ENCODE measurements around the gene KIAA1671. TPM values are rescaled to one million over a fixed set of nuclear protein-coding genes. Genes with fewer than 3 reads are reported as not detected.

KIAA1671 gene
- polyA plus RNA-seq, 3 donors, result not detected

GRCh38 chr22:25147642-25147928 lies 195.1 kb downstream of the KIAA1671 start:
- H3K9ac ChIP-seq (ENCODE audit: insufficient read depth, low read length, poor library complexity, severe bottlenecking), result no peak overlapping the region
- no peaks in the 10 kb centered on the region for H3K9me3 ChIP-seq (replicated peaks in 1 of 2; ENCODE audit: control insufficient read depth in 1 of 2, insufficient read depth in 1 of 2, low read length in 2 of 2)
- H4K20me1 ChIP-seq (ENCODE audit: insufficient read depth, low read length), result no peaks in the 10 kb centered on the region
- Mint-ChIP-seq H3K27ac (no peak overlapping the region), H3K4me3 (no peak overlapping the region), H3K27me3 (ENCODE audit: low read depth in 3 of 3) (peaks cover 2 to 5% (median 4%) of the 10 kb centered on the region in 3 donors), H3K9me3 (no peaks in the 10 kb centered on the region), H3K4me1 (no peaks in the 10 kb centered on the region), H3K36me3 (no peaks in the 10 kb centered on the region)
- H3K79me2 ChIP-seq (ENCODE audit: insufficient read depth, low read length), result no peaks in the 10 kb centered on the region
- H2AFZ ChIP-seq (ENCODE audit: insufficient read depth, low read depth, low read length, poor library complexity, severe bottlenecking), result no peak overlapping the region
- no peak for TF ChIP-seq CTCF (IDR thresholded peaks at IDR 0.05)
- intact Hi-C loops (cut with micrococcal nuclease), result no loop called here
- no peak overlapping the region for H3K27ac ChIP-seq (ENCODE audit: low read depth in 1 of 2, low read length in 2 of 2)
- H3K36me3 ChIP-seq (replicated peaks in 1 of 2; ENCODE audit: control insufficient read depth in 1 of 2, insufficient read depth in 2 of 2, low read length in 2 of 2), result no peaks in the 10 kb centered on the region
- no CpG with 5 or more reads among the region's 2 CpGs for WGBS (ENCODE audit: insufficient coverage)
- H3K4me2 ChIP-seq (replicated peaks; ENCODE audit: extremely low read depth, low read length, poor library complexity, severe bottlenecking), result no peak overlapping the region
- H3K27me3 ChIP-seq (ENCODE audit: control insufficient read depth in 2 of 2, insufficient read depth in 2 of 2, low read length in 2 of 2), result no peaks in the 10 kb centered on the region
- no peak overlapping the region for H3K4me3 ChIP-seq (replicated peaks in 1 of 3; ENCODE audit: low read depth in 2 of 3, low read length in 3 of 3)
- H3K4me1 ChIP-seq (ENCODE audit: control insufficient read depth in 1 of 2, insufficient read depth in 2 of 2, low read length in 2 of 2), result no peaks in the 10 kb centered on the region
- no peak for DNase-seq

- no peaks in the 10 kb centered on the region for H3K4me1 ChIP-seq (ENCODE audit: control insufficient read depth in 1 of 2, insufficient read depth in 2 of 2, low read length in 2 of 2)
- intact Hi-C loops (cut with micrococcal nuclease), result no loop called here
- no peaks in the 10 kb centered on the region for H3K4me1 Mint-ChIP-seq
- H3K36me3 Mint-ChIP-seq, result no peaks in the 10 kb centered on the region
- H3K27ac Mint-ChIP-seq, result no peak overlapping the region
- no peaks in the 10 kb centered on the region for H3K27me3 ChIP-seq (ENCODE audit: control insufficient read depth in 2 of 2, insufficient read depth in 2 of 2, low read length in 2 of 2)
- no peaks in the 10 kb centered on the region for H3K79me2 ChIP-seq (ENCODE audit: insufficient read depth, low read length)
- no peak for TF ChIP-seq CTCF (IDR thresholded peaks at IDR 0.05)
- no peaks in the 10 kb centered on the region for H3K9me3 ChIP-seq (replicated peaks in 1 of 2; ENCODE audit: control insufficient read depth in 1 of 2, insufficient read depth in 1 of 2, low read length in 2 of 2)
- H3K4me3 ChIP-seq (replicated peaks in 1 of 3; ENCODE audit: low read depth in 2 of 3, low read length in 3 of 3), result no peak overlapping the region
- no peaks in the 10 kb centered on the region for H3K9me3 Mint-ChIP-seq
- no peak for DNase-seq
- H3K36me3 ChIP-seq (replicated peaks in 1 of 2; ENCODE audit: control insufficient read depth in 1 of 2, insufficient read depth in 2 of 2, low read length in 2 of 2), result no peaks in the 10 kb centered on the region
- no peak overlapping the region for H3K4me2 ChIP-seq (replicated peaks; ENCODE audit: extremely low read depth, low read length, poor library complexity, severe bottlenecking)
- H3K4me3 Mint-ChIP-seq, result no peak overlapping the region
- H4K20me1 ChIP-seq (ENCODE audit: insufficient read depth, low read length), result no peaks in the 10 kb centered on the region
- peaks cover 2 to 5% (median 4%) of the 10 kb centered on the region in 3 donors for H3K27me3 Mint-ChIP-seq (ENCODE audit: low read depth in 3 of 3)
- no peak overlapping the region for H3K27ac ChIP-seq (ENCODE audit: low read depth in 1 of 2, low read length in 2 of 2)
- no peak overlapping the region for H3K9ac ChIP-seq (ENCODE audit: insufficient read depth, low read length, poor library complexity, severe bottlenecking)
- 21% methylated on average over 3 of the region's 4 CpGs for WGBS (ENCODE audit: insufficient coverage)
- H2AFZ ChIP-seq (ENCODE audit: insufficient read depth, low read depth, low read length, poor library complexity, severe bottlenecking), result no peak overlapping the region
Measured at GRCh38 chr22:25148149-25148691, 195.7 kb downstream of the KIAA1671 start.

All from CD14-positive monocyte (primary cell).